Sigmoid colon (tissue), 4 donors: ENCODE results near the gene FAR1.

Experiments
- CTCF ChIP-seq, 4 experiments: fragments of 450-650 bp in 3 of 4; fragments of 200-600 bp in 1 of 4; IDR thresholded peaks; one replicate each; pipeline ENCODE4 v1.5.1; 2016 to 2019; ENCODE audit warnings: antibody characterized with exemption in 4 of 4, mild to moderate bottlenecking in 3 of 4, moderate library complexity in 2 of 4
- EP300 ChIP-seq, 4 donors: sonication (generic); formaldehyde crosslinking; IDR thresholded peaks; one replicate each; pipeline ENCODE4 v1.6.1; 2017; ENCODE audit warnings: antibody characterized with exemption in 4 of 4
- POLR2A ChIP-seq, 2 donors: fragments of 450-650 bp; IDR thresholded peaks; one replicate each; pipeline ENCODE4 v1.6.1; 2016; ENCODE audit warnings: antibody characterized with exemption in 2 of 2, mild to moderate bottlenecking in 2 of 2, moderate library complexity in 2 of 2
- POLR2AphosphoS5 ChIP-seq, 4 donors: sonication (generic); formaldehyde crosslinking; IDR thresholded peaks; one replicate each; pipeline ENCODE4 v1.6.1; 2017; ENCODE audit warnings: antibody characterized with exemption in 4 of 4

GRCh38 chr11:13629779-13630178 lies 38.7 kb upstream of the FAR1 start:
- no peak for TF ChIP-seq CTCF (IDR thresholded peaks at IDR 0.05)
- no peak for TF ChIP-seq POLR2A (IDR thresholded peaks at IDR 0.05)
- no peak for TF ChIP-seq POLR2AphosphoS5 (IDR thresholded peaks at IDR 0.05)
- no peak for TF ChIP-seq EP300 (IDR thresholded peaks at IDR 0.05)
